Activated T-cell treated with anti-CD3 and anti-CD28 coated beads for 24 hours (primary cell): ENCODE measurements around the gene CRELD1.
"Not testable (repeated sequence)": the region's sequence is repeated elsewhere in the genome, so short reads cannot be mapped to it uniquely, and the experiment has no call there.

ENCODE experiments used
- DNase-seq: peaks from one replicate; pipeline ENCODE4 v3.0.0-alpha.2; 2020; ENCODE audit warnings: low read depth

The CRELD1 gene

DNA sequence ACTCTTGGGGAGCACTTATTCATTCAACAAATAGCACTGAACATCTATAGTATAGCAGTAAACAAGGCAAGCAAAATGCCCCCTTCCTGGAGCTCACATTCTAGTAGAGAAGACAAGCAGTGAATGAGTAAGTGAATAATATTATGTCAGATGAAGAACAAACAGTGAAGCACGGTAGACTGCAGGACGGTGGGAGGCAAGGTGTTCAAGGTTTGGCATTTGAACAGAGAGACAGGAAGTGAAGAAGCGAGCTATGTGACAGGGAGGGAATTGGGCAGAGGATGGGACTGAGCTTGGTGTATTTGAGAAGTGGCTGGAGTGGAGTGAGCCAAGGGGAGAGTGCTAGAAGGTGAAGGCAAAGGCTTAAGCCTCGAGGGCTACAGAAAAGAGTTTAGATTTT lies 1.4 kb downstream of the CRELD1 start:
- no peak for DNase-seq

DNA sequence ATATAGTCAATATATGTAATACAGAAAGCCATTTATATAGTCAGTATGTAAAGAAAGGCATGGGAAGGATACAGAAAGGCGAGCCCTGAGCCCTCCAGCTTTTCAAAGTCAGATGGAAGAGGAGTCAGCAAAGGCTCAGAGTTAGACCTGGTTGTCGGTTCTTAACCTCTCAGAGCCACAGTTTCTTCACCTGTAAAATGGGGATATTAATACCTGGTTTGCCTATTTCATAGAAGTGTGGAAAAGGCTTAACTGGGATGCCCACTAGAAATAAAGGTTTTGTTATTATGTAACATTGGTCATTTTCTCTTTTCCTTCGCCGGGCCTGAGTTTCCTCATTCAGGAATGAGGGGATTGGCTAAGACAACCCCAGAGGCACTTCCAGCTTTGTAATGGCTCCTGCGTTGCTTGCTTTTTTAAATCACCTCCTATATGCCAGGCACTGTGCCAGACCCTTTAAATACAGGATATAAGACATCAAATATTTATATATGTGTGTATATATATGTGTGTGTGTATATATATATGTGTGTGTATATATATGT lies 2.4 kb downstream of the CRELD1 start:
- no peak for DNase-seq

DNA sequence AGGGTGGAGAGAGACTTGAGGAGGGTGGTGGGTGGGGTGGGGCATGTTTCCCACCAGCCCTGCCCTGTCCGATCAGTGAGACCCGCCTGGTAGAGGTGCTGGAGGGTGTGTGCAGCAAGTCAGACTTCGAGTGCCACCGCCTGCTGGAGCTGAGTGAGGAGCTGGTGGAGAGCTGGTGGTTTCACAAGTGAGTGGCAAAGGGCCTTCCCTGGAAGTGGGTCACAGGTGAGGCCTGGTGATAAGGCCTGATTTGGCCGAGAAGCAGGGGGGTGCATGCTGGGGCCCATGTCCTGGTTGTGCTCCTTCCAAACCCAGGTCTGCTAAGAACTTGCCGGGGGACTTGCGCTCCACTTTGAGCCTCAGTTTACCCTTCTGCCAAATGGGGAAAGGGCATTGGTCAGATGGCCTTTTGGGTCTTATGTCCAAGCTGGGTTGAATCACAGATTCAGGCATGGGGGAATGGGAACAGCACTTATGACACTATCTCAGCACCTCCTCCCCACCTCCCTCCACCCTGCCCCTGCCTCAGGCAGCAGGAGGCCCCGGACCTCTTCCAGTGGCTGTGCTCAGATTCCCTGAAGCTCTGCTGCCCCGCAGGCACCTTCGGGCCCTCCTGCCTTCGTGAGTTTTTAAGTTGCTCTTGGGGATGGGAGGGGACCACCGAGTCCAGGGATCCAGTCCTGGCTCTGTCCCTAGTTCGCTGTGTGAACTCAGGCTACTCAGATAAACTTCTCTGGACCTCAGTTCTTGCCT lies 4.0 kb downstream of the CRELD1 start:
- DNase-seq, result no peak

DNA sequence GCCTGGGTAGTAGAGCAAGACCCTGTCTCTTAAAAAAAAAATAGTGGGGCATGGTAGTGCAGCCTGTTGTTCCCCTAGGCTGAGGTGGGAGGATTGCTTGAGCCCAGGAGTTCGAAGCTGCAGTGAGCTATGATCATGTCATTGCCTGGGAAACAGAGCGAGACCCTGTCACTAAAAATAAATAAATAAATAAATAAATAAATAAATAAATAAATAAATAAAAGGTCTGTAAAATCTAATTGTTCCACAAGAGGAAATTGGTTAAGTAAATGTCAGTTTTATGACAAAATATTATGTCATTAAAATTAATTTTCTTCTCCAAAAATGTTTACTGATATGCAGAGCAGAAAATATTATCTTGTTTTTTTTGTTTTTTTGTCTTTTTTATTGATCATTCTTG lies 5.3 kb downstream of the CRELD1 start:
- DNase-seq, result no peak

DNA sequence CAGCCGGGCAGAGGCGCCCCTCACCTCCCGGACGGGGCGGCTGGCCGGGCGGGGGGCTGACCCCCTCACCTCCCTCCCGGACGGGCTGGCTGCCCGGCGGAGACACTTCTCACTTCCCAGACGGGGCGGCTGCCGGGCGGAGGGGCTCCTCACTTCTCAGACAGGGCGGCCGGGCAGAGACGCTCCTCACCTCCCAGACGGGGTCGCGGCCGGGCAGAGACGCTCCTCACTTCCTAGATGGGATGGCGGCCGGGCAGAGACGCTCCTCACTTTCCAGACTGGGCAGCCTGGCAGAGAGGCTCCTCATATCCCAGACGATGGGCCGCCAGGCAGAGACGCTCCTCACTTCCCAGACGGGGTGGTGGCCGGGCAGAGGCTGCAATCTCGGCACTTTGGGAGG lies 6.3 kb downstream of the CRELD1 start:
- not testable (repeated sequence) for DNase-seq

DNA sequence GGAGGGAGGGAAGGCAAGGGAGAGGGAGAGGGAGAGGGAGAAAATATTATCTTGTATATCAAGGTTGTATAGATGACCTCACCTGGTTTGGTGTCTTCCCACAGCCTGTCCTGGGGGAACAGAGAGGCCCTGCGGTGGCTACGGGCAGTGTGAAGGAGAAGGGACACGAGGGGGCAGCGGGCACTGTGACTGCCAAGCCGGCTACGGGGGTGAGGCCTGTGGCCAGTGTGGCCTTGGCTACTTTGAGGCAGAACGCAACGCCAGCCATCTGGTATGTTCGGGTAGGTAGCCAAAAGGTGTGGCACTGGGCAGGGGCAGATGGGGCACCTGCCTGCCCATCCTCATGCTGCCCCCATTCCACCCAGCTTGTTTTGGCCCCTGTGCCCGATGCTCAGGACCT lies 7.1 kb downstream of the CRELD1 start:
- DNase-seq, result no peak

DNA sequence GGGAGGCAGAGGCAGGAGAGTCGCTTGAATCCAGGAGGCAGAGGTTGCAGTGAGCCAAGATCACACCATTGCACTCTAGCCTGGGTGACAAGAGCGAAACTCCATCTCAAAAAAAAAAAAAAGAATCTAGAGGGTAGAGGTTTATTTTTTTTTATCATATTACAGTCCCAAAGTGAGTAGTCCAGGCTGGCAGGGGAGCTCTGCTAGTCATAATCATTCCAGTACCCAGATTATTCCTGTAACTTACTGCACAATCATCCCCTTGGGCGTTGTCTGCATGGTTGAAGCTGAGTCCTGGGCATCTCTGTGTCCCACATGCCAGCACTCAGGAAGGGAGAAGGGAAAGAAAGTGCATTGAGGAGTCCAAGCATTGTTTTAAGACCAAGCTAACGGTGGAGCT lies 8.5 kb downstream of the CRELD1 start:
- no peak for DNase-seq

DNA sequence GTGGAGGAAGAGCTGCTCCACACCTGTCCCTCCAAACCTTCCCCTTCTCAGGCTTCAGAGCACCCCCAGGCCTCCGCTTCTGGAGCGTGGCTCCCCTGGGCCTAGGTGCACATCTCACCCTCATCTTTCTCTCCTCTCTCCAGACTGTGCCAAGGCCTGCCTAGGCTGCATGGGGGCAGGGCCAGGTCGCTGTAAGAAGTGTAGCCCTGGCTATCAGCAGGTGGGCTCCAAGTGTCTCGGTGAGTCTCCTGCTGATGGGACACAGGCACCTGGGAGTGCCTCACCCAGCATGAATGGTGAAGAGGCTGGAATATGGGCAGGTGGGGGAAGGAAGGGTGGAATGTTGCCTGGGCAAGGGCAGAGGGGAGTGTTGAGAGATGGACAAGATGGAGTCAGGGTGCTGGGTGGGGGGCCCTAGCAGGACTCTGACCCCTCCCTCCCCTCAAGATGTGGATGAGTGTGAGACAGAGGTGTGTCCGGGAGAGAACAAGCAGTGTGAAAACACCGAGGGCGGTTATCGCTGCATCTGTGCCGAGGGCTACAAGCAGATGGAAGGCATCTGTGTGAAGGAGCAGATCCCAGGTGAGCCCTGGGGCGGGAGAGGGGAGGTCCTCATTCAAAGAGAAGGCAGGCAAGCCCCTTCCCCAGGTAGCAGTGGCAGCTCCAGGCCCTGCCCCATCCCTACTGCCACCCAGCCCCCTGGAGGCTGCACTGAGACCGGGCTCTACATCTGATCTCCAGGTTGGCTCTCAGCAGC lies 9.5 kb downstream of the CRELD1 start:
- DNase-seq, result no peak

DNA sequence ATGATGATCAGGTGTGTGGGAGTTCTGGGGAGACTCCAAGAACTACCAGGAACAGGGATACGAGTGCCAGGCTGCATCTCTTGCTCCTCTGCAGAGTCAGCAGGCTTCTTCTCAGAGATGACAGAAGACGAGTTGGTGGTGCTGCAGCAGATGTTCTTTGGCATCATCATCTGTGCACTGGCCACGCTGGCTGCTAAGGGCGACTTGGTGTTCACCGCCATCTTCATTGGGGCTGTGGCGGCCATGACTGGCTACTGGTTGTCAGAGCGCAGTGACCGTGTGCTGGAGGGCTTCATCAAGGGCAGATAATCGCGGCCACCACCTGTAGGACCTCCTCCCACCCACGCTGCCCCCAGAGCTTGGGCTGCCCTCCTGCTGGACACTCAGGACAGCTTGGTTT lies 10.6 kb downstream of the CRELD1 start:
- no peak for DNase-seq

DNA sequence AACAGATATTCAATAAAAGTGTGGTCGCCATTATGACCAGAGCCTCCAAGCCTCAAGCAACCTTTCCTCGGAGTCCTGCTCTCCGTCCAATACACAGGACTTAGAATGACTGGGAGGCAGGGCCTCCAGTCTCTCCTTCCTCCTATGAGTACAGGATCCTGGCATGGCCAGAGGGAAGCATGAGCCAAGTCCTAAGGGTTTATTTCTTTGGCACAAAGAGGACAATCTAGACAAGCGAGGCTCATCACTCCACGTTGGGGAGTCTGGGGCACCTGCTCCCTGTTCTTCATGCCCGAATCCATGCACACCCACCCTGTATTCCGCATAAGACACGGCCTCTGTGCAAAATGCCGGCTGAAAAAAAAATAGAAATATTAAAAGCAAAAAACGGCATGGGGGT lies 11.7 kb downstream of the CRELD1 start:
- no peak for DNase-seq

DNA sequence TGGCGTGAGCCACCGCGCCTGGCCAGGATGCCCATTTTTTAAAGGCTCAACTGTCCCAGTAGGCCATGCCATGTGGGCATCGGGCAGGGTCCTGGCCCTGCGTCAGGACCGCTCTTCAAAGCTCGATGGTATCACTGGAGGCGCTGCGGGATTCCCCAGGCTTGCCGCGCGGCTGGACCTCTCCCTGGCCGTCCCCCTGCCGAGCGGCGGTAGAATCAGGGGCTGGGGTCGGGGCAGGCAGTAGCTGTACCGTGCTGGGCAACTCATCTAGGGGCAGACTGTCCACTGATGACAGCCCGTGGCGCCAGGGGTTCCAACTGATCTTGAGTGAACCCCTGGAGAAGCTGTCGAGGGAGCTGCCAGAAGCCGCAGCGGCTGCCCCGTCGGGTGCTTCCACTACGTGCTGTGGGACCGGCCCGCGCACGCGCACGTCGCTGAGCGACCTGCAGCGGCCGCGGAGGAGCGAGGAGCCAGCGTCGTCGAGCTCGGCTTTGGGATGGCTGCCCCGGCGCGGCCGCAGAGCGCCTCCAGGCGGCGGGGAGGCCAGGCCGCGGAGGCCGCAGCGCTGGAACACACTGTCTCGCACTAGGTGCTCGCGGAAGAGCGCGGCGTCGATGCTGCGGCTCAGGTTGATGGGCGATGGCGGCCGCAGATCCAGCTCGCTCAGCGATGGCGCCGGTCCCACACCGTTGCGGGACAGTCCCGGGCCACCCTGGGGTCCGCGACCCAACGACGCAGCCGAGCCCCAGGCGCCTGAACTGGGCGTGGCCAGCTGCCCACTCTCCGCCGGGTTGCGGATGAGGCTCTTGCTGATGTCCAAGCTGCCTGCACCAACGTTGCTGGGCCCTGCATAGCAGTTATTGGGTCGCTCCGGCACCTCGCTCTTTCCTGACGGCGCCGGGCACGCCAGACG lies 12.7 kb downstream of the CRELD1 start:
- peak; percentile 66 for DNase-seq

DNA sequence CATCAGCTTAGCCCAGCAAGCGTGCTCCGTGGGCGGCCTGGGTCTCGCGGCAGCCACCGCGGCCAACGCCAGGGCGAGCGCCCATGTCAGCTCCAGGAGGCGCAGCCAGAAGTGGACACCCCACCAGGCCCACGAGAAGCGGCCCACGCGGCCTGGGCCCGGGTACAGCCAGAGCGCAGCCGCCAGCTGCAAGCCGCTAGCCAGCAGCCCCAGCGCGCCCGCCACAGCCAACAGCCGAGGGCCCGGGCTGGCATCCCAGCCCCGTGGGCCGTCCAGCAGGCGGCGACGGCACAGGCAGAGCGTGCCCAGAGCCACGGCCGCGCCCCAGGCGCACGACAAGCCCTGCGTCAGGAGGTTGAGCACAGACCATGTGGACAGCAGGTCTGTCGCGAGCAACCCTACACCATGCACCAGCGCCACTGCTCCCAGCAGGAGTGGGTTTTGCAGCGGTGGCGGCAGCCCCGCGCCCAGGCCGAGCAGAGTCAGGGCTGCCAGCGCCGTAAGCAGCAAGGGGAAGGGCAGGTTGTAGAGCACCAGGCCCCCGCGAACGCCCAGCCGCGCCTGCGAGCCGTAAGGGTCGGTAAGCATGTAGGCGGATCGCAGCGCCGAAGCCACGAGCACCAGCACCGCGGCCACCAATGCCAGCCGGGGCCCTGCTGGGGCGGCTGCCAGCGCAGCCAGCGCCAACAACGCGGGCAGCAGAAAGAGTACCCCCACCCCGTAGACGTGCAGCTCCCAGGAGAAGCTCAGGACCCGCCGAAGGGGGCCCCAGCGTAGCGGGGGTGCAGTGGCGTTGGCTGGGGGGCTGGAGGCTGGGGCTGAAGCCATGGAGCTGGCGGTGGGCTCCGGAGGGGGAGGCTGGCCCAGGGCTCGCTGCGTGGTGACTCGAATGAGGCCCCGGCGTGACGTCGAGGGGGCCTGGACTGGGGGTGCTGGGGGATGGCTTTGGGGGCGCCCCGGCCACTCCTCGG lies 13.7 kb downstream of the CRELD1 start:
- no peak for DNase-seq

DNA sequence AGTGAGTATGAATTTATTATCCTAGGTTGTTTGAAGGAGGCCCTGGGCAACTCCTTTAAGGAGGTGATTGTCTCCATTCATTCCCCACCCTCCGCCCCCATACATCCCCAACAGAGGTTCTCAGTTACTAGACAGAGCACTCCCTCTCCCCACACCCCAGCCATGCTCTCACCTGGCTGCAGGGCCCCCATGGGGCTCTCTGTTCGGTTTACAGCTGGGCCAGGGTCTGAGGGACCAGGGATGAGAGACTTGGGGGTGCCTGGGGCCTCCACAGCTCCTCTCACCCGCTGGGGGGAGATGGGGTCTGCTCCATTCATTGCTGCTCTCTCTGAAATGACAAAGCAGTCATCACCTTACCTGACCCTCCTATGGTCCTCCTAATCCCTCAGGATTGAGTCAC lies 15.0 kb downstream of the CRELD1 start:
- DNase-seq, result no peak

DNA sequence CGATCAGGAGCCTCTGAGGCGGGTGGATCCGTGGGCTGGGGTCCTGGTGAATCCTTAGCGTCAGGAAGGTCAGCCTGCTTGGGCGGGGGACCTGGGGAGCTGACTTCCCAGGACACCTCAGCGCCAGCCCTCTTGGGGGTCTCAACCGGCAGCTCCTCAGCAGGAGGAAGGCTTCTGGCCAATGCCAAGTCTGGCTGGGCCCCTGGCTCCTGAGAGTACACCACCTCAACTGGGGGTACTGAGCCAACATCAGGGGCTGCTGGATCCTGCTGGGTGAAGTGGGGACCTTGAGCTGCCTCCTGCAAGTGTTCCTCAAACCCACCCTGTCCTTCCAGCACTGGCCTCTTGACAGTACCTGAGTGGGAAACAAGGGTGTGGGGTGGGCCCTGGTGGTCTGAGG lies 15.5 kb downstream of the CRELD1 start:
- DNase-seq, result no peak

DNA sequence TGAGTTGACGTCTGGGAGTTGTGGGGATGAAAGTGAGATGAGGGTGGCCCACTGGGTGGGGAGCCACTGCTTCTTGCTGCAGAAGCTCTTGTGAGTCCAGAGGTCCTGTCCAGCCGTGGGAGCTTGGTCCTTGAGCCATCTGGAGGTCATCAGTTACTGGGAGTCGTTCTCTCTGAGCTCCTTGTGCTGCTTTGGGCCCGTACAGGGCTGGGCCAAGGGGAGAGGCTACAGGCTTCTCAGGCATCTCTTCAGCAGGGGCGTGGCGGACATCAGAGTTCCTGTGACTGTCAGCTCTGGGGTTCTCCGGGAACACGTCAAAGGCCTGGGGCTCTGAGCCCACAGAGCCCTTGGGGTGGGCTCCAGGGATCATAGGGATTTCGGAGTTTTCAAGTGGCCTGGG lies 16.0 kb downstream of the CRELD1 start:
- no peak for DNase-seq

DNA sequence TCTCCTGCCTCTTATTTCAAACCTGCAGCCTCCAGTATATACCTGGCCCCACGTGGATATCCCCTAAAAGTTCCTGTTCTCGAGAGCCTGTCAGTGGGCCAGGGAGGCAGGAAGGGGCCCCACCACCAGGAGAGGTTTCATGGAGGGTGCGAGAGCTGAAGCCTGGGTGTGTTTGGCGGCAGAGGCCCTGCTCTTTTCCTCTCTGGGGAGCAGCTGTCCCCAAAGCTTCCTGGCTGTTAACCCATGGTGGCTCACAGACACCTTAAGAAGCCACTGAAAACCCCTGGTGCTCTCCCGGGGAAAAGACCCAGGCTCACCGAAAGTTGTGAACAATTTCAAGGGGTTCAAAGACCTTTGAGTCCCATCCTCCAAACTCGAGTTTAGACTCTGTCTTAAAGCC lies 17.5 kb downstream of the CRELD1 start:
- no peak for DNase-seq

DNA sequence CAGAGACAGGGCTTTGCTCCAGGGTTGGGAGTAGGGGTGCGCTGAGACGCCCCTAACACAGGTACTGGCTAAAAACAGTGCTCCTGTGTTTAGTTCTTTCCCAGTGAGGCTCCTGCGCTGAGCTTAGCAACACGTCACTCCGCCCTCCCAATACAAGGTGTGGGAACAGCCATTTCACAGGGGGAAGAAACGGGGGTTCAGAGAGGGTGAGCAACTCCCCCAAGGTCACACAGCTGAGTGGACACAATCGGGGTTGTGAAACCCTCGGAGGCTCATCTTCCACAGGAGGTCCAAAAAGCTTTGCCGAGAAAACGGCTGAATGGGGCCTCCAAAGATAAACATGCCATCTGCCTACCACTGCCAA lies 17.9 kb downstream of the CRELD1 start:
- no peak for DNase-seq

DNA sequence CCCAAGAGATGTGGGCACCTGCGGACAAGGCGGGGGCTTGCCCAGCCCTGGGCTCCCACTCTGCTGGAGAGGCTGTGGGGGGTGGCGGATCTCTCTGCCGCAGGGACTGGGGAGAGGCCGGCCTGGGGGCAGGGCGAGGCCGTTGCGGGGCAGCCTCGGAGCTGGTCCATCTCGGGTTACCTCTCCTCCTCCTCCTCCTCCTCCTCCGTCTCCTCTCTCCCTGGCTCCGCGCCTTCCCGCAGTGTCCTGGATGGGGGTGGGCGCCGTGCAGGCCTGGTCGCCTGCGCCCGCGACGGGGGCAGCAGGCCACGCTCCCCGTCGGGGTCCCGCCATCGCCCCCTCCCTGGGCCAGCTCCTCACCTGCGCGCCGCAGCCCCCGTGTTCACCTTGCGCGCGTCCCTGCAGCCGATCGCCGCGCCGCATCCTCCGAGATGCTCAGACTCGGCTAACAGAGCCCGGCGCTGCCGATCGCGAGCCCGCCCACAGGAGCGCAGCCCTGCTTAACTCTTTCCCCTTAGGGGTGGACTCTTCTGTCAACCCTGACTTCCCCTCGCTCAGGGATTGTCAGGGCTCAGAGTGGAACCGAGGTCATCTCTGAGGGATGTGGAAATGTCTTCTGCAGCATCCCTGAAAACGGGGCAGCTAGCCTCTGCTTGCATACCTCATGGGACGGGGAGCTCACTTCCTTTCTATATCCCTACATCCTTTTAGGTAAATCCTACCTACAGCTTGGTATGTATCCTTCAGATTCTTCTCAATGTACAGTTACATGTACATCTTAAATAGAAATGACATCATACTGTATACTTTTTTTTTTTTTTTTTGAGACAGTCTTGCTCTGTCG lies 18.6 kb downstream of the CRELD1 start, which contains the start of gene PRRT3:
TSS of gene PRRT3 (minus strand) at position 447 of the 844 bp plus-strand sequence. CDS start 2,293 bp downstream, outside the sequence.
- DNase-seq, result peak; percentile 51

DNA sequence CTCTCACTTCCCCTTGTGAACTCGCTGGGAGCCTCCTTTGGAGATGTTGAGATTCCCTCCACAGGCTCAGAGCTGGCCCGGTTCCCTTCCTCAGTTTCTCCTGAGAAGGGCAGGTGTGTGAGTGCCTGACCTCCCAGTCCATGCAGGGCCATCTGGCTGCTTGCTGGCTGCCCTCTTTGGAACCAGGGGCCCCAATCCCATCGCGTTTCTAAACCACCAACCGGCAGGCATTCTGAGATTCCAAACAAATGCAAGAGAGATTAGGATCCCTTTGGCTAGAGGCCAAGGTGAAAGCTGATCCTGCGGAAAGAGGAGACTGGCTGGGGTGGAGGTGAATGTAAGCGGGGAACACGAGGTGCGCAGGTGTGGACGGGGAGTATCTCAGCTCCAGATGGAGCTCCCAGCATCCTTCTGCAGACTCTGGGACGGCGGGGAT lies 21.5 kb downstream of the CRELD1 start:
- no peak for DNase-seq
